Osteoblast (primary cell): Measurements from ENCODE around the gene MYH9. TPM values are rescaled to one million over a fixed set of nuclear protein-coding genes. Genes with fewer than 3 reads are reported as not detected.

ENCODE experiments used
- DNase-seq: peaks from one replicate; pipeline ENCODE4 v3.0.0; 2011; ENCODE audit warnings: low spot score, mixed read lengths; ENCODE audit not compliant: insufficient read length; ENCODE audit errors: missing footprints
- H2AFZ ChIP-seq: 2 replicates; pipeline ENCODE4 v1.6.0; 2011; ENCODE audit warnings: mild to moderate bottlenecking, low read length
- H3K27ac ChIP-seq: 2 replicates; pipeline ENCODE4 v1.5.1; 2011; ENCODE audit warnings: mild to moderate bottlenecking, low read depth, low read length, moderate library complexity
- H3K27me3 ChIP-seq: 2 replicates; pipeline ENCODE4 v1.6.0; 2012; ENCODE audit warnings: mild to moderate bottlenecking, control low read depth, inconsistent platforms, low read length, moderate library complexity; ENCODE audit not compliant: insufficient read depth
- H3K36me3 ChIP-seq: 2 replicates; pipeline ENCODE4 v1.5.1; 2011; ENCODE audit warnings: mild to moderate bottlenecking, low read length, control low read depth, moderate library complexity; ENCODE audit not compliant: insufficient read depth
- H3K4me1 ChIP-seq: 2 replicates; pipeline ENCODE4 v1.5.1; 2011; ENCODE audit warnings: mild to moderate bottlenecking, low read length, control low read depth, moderate library complexity; ENCODE audit not compliant: insufficient read depth
- H3K4me2 ChIP-seq: 2 replicates; pipeline ENCODE4 v1.6.0; 2011; ENCODE audit warnings: mild to moderate bottlenecking, low read length; ENCODE audit not compliant: insufficient read depth
- H3K4me3 ChIP-seq: fragments of 200-600 bp; sonication (generic); 3 replicates; pipeline ENCODE4 v1.5.1; 2012; ENCODE audit warnings: mild to moderate bottlenecking, low read length, inconsistent platforms; ENCODE audit not compliant: insufficient read depth
- H3K79me2 ChIP-seq: 2 replicates; pipeline ENCODE4 v1.6.0; 2012; ENCODE audit warnings: mild to moderate bottlenecking, low read length, control low read depth, inconsistent platforms; ENCODE audit not compliant: insufficient read depth
- H3K9me3 ChIP-seq: 2 replicates; pipeline ENCODE4 v1.5.1; 2011; ENCODE audit warnings: low read depth, low read length, control low read depth
- H4K20me1 ChIP-seq: 2 replicates; pipeline ENCODE4 v1.6.0; 2012; ENCODE audit warnings: mild to moderate bottlenecking, low read length, control low read depth; ENCODE audit not compliant: insufficient read depth
- total RNA-seq: library from RNA; depleted of rRNA; stranded (reverse); fragments of >200 nt; gene quantifications from 2 replicates; pipeline ENCODE4 v1.2.3, GENCODE V29; 2012
- TF ChIP-seq, protein P1 (sequence below): IDR thresholded peaks from 2 replicates; pipeline ENCODE4 v1.5.1; 2011; ENCODE audit warnings: mild to moderate bottlenecking, low read depth, low read length, moderate library complexity; ENCODE audit errors: extremely low read depth

The MYH9 gene
- total RNA-seq, 1 donor: 964 TPM

DNA sequence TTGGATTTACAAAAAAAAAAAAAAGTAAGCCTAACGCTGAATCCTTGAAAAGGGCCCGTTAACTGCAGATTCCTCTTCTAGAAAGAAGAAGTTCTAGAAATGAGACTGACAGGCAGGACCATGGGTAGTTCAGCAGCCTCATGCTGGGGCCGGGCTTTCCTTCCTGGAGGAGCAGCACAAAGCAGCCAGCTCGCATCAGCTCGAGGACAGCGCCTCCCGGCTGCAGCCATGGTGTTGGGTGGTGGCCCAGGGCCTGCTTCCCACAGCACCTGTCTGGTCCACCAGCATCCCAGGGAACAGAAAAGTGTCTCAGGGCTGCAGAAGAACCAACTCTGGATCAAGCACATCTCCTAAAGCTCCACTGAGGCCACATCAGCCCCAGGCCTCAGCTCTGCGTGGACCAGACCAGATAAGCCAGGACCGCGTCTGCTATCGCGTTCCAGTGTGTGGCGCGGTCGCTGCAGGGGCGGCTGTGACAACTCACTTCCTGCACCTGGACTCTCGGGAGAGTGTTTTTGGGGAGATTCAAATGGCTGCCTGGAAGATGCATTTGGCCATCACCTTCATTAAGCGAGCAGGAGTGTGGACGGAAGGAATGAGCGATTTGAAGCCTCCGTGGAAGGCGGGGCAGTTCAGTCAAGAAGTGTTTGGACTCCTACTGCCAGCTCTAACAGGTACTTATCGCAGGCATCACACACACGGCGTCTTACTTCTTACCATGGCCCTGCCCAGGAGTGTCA, 53.5 kb downstream of the MYH9 start:
- Histone ChIP-seq H2AFZ (no peak overlapping the region), H3K4me1 (peaks cover 99% of the 10 kb centered on the region), H3K79me2 (peaks cover 96% of the 10 kb centered on the region), H3K27me3 (no peaks in the 10 kb centered on the region), H3K27ac (peak overlapping the region; percentile 99), H3K4me2 (no peak overlapping the region), H3K36me3 (peaks cover 89% of the 10 kb centered on the region), H3K4me3 (no peak overlapping the region), H4K20me1 (peaks cover 48% of the 10 kb centered on the region), H3K9me3 (no peaks in the 10 kb centered on the region)
- TF ChIP-seq, protein P1, sequence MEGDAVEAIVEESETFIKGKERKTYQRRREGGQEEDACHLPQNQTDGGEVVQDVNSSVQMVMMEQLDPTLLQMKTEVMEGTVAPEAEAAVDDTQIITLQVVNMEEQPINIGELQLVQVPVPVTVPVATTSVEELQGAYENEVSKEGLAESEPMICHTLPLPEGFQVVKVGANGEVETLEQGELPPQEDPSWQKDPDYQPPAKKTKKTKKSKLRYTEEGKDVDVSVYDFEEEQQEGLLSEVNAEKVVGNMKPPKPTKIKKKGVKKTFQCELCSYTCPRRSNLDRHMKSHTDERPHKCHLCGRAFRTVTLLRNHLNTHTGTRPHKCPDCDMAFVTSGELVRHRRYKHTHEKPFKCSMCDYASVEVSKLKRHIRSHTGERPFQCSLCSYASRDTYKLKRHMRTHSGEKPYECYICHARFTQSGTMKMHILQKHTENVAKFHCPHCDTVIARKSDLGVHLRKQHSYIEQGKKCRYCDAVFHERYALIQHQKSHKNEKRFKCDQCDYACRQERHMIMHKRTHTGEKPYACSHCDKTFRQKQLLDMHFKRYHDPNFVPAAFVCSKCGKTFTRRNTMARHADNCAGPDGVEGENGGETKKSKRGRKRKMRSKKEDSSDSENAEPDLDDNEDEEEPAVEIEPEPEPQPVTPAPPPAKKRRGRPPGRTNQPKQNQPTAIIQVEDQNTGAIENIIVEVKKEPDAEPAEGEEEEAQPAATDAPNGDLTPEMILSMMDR: no peak
- DNase-seq: peak; percentile 41

DNA sequence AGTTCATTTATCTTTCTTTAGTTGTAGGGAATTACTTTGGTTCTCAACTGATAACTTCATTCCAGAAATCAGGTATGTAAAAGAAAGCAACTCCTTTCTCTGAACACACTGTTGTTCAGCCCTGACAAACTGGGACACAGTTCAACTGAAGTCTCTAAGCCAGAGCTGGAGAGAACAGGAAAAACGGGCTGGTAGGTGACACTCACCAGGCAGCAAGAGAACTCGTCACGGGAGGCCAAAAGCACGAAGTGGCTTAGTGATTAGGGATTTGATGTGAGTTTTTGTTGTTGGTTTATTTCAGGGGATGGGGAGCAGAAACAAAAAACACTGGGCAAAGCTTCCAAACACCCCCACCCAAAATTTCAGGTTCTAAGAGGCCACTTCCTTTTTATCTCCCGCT, 54.1 kb downstream of the MYH9 start:
- Histone ChIP-seq H3K4me3 (no peak overlapping the region), H2AFZ (no peak overlapping the region), H3K27ac (peak overlapping the region; percentile 99), H3K27me3 (no peaks in the 10 kb centered on the region), H4K20me1 (peaks cover 44% of the 10 kb centered on the region), H3K79me2 (peaks cover 98% of the 10 kb centered on the region), H3K4me1 (peaks cover 99% of the 10 kb centered on the region), H3K4me2 (peak overlapping the region; percentile 9), H3K9me3 (no peaks in the 10 kb centered on the region), H3K36me3 (peaks cover 84% of the 10 kb centered on the region)
- TF ChIP-seq, protein P1: no peak
- DNase-seq: peak; percentile 14

DNA sequence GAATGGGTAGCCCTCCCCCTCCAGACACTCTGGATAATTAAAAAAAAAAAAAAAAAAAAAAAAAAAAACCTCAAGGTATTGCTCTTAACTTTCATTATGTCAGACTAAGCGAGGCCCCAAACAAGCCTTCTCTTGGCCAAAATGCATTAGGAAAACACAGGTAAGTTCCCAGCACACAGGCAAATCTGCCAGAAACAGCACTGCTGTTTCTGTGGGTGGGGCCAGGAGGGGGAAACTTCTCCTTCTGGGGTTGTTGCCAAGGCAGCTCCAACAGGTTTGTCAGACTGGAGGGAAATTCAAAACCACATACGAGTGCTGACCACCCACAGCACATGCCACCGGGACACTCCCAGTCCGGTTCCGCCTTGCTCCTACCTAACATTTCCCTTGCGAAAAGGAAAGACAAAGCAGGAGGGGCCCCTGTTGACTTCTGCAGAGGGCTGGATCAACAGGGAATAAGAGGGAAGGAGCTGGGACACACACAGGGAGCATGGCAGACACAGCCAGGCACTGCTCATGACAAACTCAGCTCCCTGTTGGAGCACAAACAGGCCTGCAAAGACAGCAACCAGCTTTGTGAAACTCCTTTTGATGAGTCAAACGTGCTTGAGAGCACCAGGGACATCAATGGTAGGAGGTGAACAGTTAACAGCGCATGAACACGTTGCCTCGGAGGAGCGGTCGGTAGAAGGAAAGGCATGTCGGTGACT, 55.0 kb downstream of the MYH9 start:
- no peaks in the 10 kb centered on the region for H3K9me3 ChIP-seq
- peaks cover 100% of the 10 kb centered on the region for H3K79me2 ChIP-seq
- peaks cover 100% of the 10 kb centered on the region for H3K4me1 ChIP-seq
- peak overlapping the region; percentile 99 for H3K27ac ChIP-seq
- DNase-seq: peak; percentile 86
- H3K4me3 ChIP-seq: no peak overlapping the region
- TF ChIP-seq, protein P1: no peak
- peaks cover 85% of the 10 kb centered on the region for H3K36me3 ChIP-seq
- H4K20me1 ChIP-seq: peaks cover 45% of the 10 kb centered on the region
- H3K4me2 ChIP-seq: no peak overlapping the region
- no peaks in the 10 kb centered on the region for H3K27me3 ChIP-seq
- no peak overlapping the region for H2AFZ ChIP-seq
